ENCODE results near the gene TMEM116. TPM values are rescaled to one million over a fixed set of nuclear protein-coding genes. Genes with fewer than 3 reads are reported as not detected.

The TMEM116 gene
- total RNA-seq, 1 donor: 10.5 TPM

DNA sequence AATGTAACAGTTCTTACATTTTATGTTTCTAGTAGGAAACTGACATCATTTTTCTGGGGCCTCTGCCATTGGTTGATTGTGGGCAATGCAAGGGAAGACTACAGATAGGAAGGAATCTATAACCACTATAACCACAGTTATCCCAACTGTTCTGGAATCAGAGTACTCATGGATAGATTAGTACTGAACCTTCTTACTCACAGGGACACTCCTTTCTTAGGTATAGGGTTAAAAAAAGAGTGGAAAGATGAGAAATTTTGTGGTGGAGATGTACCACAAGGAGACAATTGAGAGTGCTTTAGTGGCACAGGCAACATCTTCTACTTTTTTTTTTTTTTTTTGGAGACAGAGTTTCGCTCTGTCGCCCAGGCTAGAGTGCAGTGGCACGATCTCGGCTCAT, 21.0 kb downstream of the TMEM116 start:
- Histone ChIP-seq H4K20me1 (ENCODE audit: insufficient read depth, low read length) (no peaks in the 10 kb centered on the region), H2AFZ (ENCODE audit: low read length) (no peak overlapping the region), H3K4me2 (ENCODE audit: insufficient read depth, low read length) (no peak overlapping the region), H3K79me2 (ENCODE audit: insufficient read depth, low read length) (no peaks in the 10 kb centered on the region), H3K27ac (ENCODE audit: low read depth, low read length) (no peak overlapping the region), H3K36me3 (ENCODE audit: insufficient read depth, low read length) (no peaks in the 10 kb centered on the region), H3K4me1 (ENCODE audit: insufficient read depth, low read length) (no peaks in the 10 kb centered on the region), H3K9me3 (ENCODE audit: low read depth, low read length) (no peaks in the 10 kb centered on the region), H3K27me3 (ENCODE audit: insufficient read depth, low read length) (no peaks in the 10 kb centered on the region), H3K4me3 (ENCODE audit: insufficient read depth, low read length) (no peak overlapping the region)
- no peak for DNase-seq (ENCODE audit: insufficient read length, low spot score, missing footprints)
- TF ChIP-seq, protein P1, sequence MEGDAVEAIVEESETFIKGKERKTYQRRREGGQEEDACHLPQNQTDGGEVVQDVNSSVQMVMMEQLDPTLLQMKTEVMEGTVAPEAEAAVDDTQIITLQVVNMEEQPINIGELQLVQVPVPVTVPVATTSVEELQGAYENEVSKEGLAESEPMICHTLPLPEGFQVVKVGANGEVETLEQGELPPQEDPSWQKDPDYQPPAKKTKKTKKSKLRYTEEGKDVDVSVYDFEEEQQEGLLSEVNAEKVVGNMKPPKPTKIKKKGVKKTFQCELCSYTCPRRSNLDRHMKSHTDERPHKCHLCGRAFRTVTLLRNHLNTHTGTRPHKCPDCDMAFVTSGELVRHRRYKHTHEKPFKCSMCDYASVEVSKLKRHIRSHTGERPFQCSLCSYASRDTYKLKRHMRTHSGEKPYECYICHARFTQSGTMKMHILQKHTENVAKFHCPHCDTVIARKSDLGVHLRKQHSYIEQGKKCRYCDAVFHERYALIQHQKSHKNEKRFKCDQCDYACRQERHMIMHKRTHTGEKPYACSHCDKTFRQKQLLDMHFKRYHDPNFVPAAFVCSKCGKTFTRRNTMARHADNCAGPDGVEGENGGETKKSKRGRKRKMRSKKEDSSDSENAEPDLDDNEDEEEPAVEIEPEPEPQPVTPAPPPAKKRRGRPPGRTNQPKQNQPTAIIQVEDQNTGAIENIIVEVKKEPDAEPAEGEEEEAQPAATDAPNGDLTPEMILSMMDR (IDR thresholded peaks at IDR 0.05; ENCODE audit: extremely low read depth, low read depth, low read length): no peak

DNA sequence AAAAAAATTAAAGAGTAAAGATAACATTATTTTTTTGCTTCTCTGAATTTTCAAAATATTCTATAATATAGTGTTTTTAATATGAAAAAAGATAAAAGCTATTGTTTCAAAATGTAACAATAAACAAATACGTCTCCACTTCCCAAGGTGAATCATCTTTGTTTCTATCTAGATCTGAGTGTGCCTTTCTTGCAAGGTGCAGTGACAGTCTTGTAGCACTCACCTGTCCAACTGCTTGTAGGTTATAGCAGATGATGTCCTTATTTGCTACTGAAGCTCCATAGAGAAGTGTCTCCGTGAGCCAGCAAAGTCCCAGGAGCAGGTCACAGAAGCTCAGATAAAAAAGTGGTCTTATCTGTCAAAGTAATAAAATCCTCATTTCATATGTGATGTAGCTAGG, 21.4 kb downstream of the TMEM116 start:
- no peak for DNase-seq (ENCODE audit: insufficient read length, low spot score, missing footprints)
- no peaks in the 10 kb centered on the region for H3K79me2 ChIP-seq (ENCODE audit: insufficient read depth, low read length)
- no peaks in the 10 kb centered on the region for H3K27me3 ChIP-seq (ENCODE audit: insufficient read depth, low read length)
- no peaks in the 10 kb centered on the region for H3K9me3 ChIP-seq (ENCODE audit: low read depth, low read length)
- no peak overlapping the region for H3K4me2 ChIP-seq (ENCODE audit: insufficient read depth, low read length)
- no peaks in the 10 kb centered on the region for H3K36me3 ChIP-seq (ENCODE audit: insufficient read depth, low read length)
- H3K4me1 ChIP-seq (ENCODE audit: insufficient read depth, low read length): no peaks in the 10 kb centered on the region
- H4K20me1 ChIP-seq (ENCODE audit: insufficient read depth, low read length): no peaks in the 10 kb centered on the region
- TF ChIP-seq, protein P1 (IDR thresholded peaks at IDR 0.05; ENCODE audit: extremely low read depth, low read depth, low read length): no peak
- no peak overlapping the region for H3K4me3 ChIP-seq (ENCODE audit: insufficient read depth, low read length)
- no peak overlapping the region for H3K27ac ChIP-seq (ENCODE audit: low read depth, low read length)
- no peak overlapping the region for H2AFZ ChIP-seq (ENCODE audit: low read length)

DNA sequence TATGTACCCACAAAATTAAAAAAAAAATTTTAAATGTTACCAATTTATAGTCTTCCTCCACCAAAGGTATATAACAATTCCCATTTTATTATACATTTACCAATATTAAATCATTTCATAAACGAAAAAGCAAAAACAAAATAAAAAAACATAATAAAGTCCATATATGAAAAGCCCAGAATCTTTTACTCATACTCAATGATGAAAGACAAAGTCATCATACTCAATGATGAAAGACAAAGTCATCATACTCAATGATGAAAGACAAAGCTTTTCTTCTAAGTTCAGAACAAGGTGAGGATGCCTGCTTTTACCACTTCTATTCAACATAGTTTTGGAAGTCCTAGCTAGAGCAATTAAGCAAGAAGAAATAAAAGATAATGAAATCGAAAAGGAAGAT, 28.1 kb downstream of the TMEM116 start:
- no peak overlapping the region for H3K4me2 ChIP-seq (ENCODE audit: insufficient read depth, low read length)
- TF ChIP-seq, protein P1 (IDR thresholded peaks at IDR 0.05; ENCODE audit: extremely low read depth, low read depth, low read length): no peak
- DNase-seq (ENCODE audit: insufficient read length, low spot score, missing footprints): no peak
- H3K79me2 ChIP-seq (ENCODE audit: insufficient read depth, low read length): no peaks in the 10 kb centered on the region
- H3K4me3 ChIP-seq (ENCODE audit: insufficient read depth, low read length): no peak overlapping the region
- no peaks in the 10 kb centered on the region for H3K27me3 ChIP-seq (ENCODE audit: insufficient read depth, low read length)
- H2AFZ ChIP-seq (ENCODE audit: low read length): no peak overlapping the region
- H3K27ac ChIP-seq (ENCODE audit: low read depth, low read length): no peak overlapping the region
- no peaks in the 10 kb centered on the region for H3K36me3 ChIP-seq (ENCODE audit: insufficient read depth, low read length)
- H4K20me1 ChIP-seq (ENCODE audit: insufficient read depth, low read length): no peaks in the 10 kb centered on the region
- H3K4me1 ChIP-seq (ENCODE audit: insufficient read depth, low read length): no peaks in the 10 kb centered on the region
- no peaks in the 10 kb centered on the region for H3K9me3 ChIP-seq (ENCODE audit: low read depth, low read length)

DNA sequence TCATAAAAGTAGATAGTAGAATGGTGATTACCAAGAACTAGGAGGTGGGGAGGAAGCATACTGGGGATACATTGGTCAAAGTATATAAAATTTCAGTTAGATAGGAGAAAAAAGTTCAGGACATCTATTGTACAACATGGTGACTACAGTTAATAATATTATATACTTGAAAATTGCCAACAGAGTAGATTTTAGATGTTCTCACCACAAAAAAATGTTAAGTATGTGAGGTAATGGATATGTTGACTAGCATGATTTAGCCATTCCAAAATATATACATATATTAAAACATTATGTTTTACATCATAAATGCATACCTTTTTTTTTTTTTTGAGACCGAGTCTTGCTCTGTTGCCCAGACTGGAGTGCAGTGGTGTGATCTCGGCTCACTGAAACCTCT, 31.0 kb downstream of the TMEM116 start:
- no peak overlapping the region for H3K4me3 ChIP-seq (ENCODE audit: insufficient read depth, low read length)
- no peaks in the 10 kb centered on the region for H3K9me3 ChIP-seq (ENCODE audit: low read depth, low read length)
- DNase-seq (ENCODE audit: insufficient read length, low spot score, missing footprints): no peak

More for the DNA sequence above, 31.0 kb downstream of the TMEM116 start:
- Histone ChIP-seq H3K27me3 (ENCODE audit: insufficient read depth, low read length) (no peaks in the 10 kb centered on the region), H3K4me1 (ENCODE audit: insufficient read depth, low read length) (no peaks in the 10 kb centered on the region), H3K36me3 (ENCODE audit: insufficient read depth, low read length) (no peaks in the 10 kb centered on the region), H3K27ac (ENCODE audit: low read depth, low read length) (no peak overlapping the region), H3K4me2 (ENCODE audit: insufficient read depth, low read length) (no peak overlapping the region), H3K79me2 (ENCODE audit: insufficient read depth, low read length) (no peaks in the 10 kb centered on the region), H4K20me1 (ENCODE audit: insufficient read depth, low read length) (no peaks in the 10 kb centered on the region), H2AFZ (ENCODE audit: low read length) (no peak overlapping the region)
- TF ChIP-seq, protein P1 (IDR thresholded peaks at IDR 0.05; ENCODE audit: extremely low read depth, low read depth, low read length): no peak

Data from osteoblast (primary cell).